IMR-90 (cell line): ENCODE data around the gene DNAH17.

Experiments used
- CHD1 ChIP-seq: IDR thresholded peaks from 2 replicates; pipeline ENCODE4 v1.6.1; 2012; ENCODE audit warnings: low read depth, low read length, improper control_type of control experiment
- CTCF ChIP-seq: conservative IDR thresholded peaks from 2 replicates; pipeline ENCODE4 v1.5.1; 2012; ENCODE audit warnings: mild to moderate bottlenecking, low read depth, low read length, improper control_type of control experiment
- POLR2A ChIP-seq: IDR thresholded peaks from 2 replicates; pipeline ENCODE4 v1.6.1; 2012; ENCODE audit warnings: mild to moderate bottlenecking, low read depth, low read length
- RCOR1 ChIP-seq: IDR thresholded peaks from 2 replicates; pipeline ENCODE4 v1.6.1; 2012; ENCODE audit warnings: mild to moderate bottlenecking, low read length, improper control_type of control experiment; ENCODE audit not compliant: insufficient replicate concordance
- RFX5 ChIP-seq: IDR thresholded peaks from 2 replicates; pipeline ENCODE4 v1.8.0; 2012; ENCODE audit warnings: low read depth, mild to moderate bottlenecking, low read length, moderate library complexity
- SMC3 ChIP-seq: fragments of 150-350 bp; IDR thresholded peaks from 2 replicates; pipeline ENCODE4 v1.6.1; 2016; ENCODE audit warnings: low read depth, mild to moderate bottlenecking, antibody characterized with exemption, low read length, moderate library complexity

GRCh38 chr17:78469443-78469842 is 107.8 kb downstream of the DNAH17 start:
- TF ChIP-seq CTCF (no peak), RFX5 (no peak), POLR2A (no peak), SMC3 (no peak), CHD1 (no peak), RCOR1 (no peak)
